K562 (cell line): ENCODE data around the gene ZSCAN25. TPM values are rescaled to one million over a fixed set of nuclear protein-coding genes. Genes with fewer than 3 reads are reported as not detected.

Source experiments
- ATAC-seq: fragments of 200-7000 bp; cut with Tn5 transposase; 3 replicates; pipeline ENCODE4 v1.9.1; 2020; ENCODE audit warnings: moderate library complexity
- BruUV-seq: library from RNA; stranded (reverse); fragments of 400-500 nt; replicated peaks from 2 replicates; lab custom pipeline; 2021; lab: Mats Ljungman, UMichigan
- CTCF ChIA-PET: fragments of 300-600 bp; formaldehyde crosslinking; extraction: SDS; loops from one replicate; lab custom pipeline; 2021; ENCODE audit warnings: low intra/inter-chr PET ratio; lab: Yijun Ruan, JAX
- POLR2A ChIA-PET: fragments of 300-600, 350-650 bp; sonication (Branson Sonifier 250); formaldehyde crosslinking; extraction: SDS; loops from one replicate; lab custom pipeline; 2021; ENCODE audit warnings: antibody characterized with exemption, inconsistent platforms; lab: Yijun Ruan, JAX
- DNase-seq, 4 experiments: peaks; one replicate each; pipeline versions ENCODE4 v3.0.0 to v3.0.0-alpha.2; 2011 to 2018; ENCODE audit warnings: low spot score in 3 of 4, mixed read lengths in 3 of 4; ENCODE audit errors: extremely low read depth in 1 of 4
- FAIRE-seq: peaks from 2 replicates; lab custom pipeline; 2011; peaks lifted over from hg19 to GRCh38; lab: Jason Lieb, UNC
- H2AFZ ChIP-seq: 2 replicates; pipeline ENCODE4 v1.6.0; 2011; ENCODE audit warnings: low read depth, low read length, control low read depth, inconsistent platforms
- H3K27ac ChIP-seq: fragments of 200-600 bp; 3 replicates; pipeline ENCODE4 v1.8.0; 2011; ENCODE audit warnings: low read depth, mild to moderate bottlenecking, control low read depth, inconsistent platforms, low read length, moderate library complexity, mixed read lengths; ENCODE audit errors: extremely low read depth
- H3K27me3 ChIP-seq, 2 experiments: fragments of 300-600 bp in 1 of 2; 2 replicates in 1 of 2; 3 replicates in 1 of 2; pipeline versions ENCODE4 v1.6.0 to v1.8.0; 2011; ENCODE audit warnings: inconsistent platforms in 2 of 2, low read length in 2 of 2, mild to moderate bottlenecking in 1 of 2, mixed read lengths in 1 of 2, moderate library complexity in 1 of 2; ENCODE audit not compliant: control insufficient read depth in 2 of 2, insufficient read depth in 2 of 2
- H3K36me3 ChIP-seq: fragments of 300-600 bp; 3 replicates; pipeline ENCODE4 v1.8.0; 2011; ENCODE audit warnings: mild to moderate bottlenecking, low read length, inconsistent platforms; ENCODE audit not compliant: control insufficient read depth, insufficient read depth
- H3K4me1 ChIP-seq, 2 experiments: fragments of 200-600 bp in 1 of 2; replicated peaks in 1 of 2; 2 replicates in 1 of 2; 3 replicates in 1 of 2; pipeline versions ENCODE4 v1.5.1 to v1.8.0; 2011; ENCODE audit warnings: inconsistent platforms in 2 of 2, low read length in 2 of 2, mild to moderate bottlenecking in 1 of 2, mixed read lengths in 1 of 2, moderate library complexity in 1 of 2; ENCODE audit not compliant: control insufficient read depth in 2 of 2, insufficient read depth in 2 of 2
- H3K4me2 ChIP-seq: 2 replicates; pipeline ENCODE4 v1.6.1; 2011; ENCODE audit warnings: low read length, control low read depth, inconsistent platforms, mixed read lengths; ENCODE audit not compliant: insufficient read depth
- H3K4me3 ChIP-seq: fragments of 200-600 bp; sonication (generic), shearing (Covaris generic); 2 replicates; pipeline ENCODE4 v1.5.1; 2016; ENCODE audit warnings: control low read depth, inconsistent platforms
- H3K79me2 ChIP-seq: fragments of 200-600 bp; 3 replicates; pipeline ENCODE4 v1.8.0; 2011; ENCODE audit warnings: low read length, inconsistent platforms; ENCODE audit not compliant: control insufficient read depth, insufficient read depth
- H3K9ac ChIP-seq, 2 experiments: 2 replicates each; pipeline versions ENCODE4 v1.6.0 to v1.6.1; 2011; ENCODE audit warnings: low read depth in 2 of 2, low read length in 2 of 2, control low read depth in 1 of 2, inconsistent platforms in 1 of 2, mild to moderate bottlenecking in 1 of 2, mixed read lengths in 1 of 2; ENCODE audit not compliant: insufficient read depth in 1 of 2
- H3K9me1 ChIP-seq: one replicate; pipeline ENCODE4 v1.6.0; 2011; ENCODE audit warnings: inconsistent platforms, mild to moderate bottlenecking, low read length, moderate library complexity; ENCODE audit not compliant: control insufficient read depth, insufficient read depth
- H3K9me3 ChIP-seq: replicated peaks from 2 replicates; pipeline ENCODE4 v1.5.1; 2011; ENCODE audit warnings: low read depth, low read length, inconsistent platforms; ENCODE audit not compliant: control insufficient read depth, insufficient read depth
- H4K20me1 ChIP-seq: replicated peaks from 2 replicates; pipeline ENCODE4 v1.6.1; 2011; ENCODE audit warnings: low read length, inconsistent platforms, mixed read lengths; ENCODE audit not compliant: control insufficient read depth, insufficient read depth
- CTCF ChIP-seq, 3 experiments: IDR thresholded peaks in 2 of 3; conservative IDR thresholded peaks in 1 of 3; 2 replicates each; pipeline ENCODE4 v1.5.1; 2011 to 2012; ENCODE audit warnings: low read length in 3 of 3, mild to moderate bottlenecking in 3 of 3, control low read depth in 2 of 3, improper control_type of control experiment in 1 of 3, inconsistent platforms in 1 of 3, low read depth in 1 of 3, mixed read lengths in 1 of 3, moderate library complexity in 1 of 3; ENCODE audit not compliant: insufficient read depth in 2 of 3
- PKNOX1 ChIP-seq: fragments of 450-650 bp; IDR thresholded peaks from 2 replicates; pipeline ENCODE4 v1.6.1; 2016
- RAD21 ChIP-seq, 2 experiments: fragments of 250-450 bp in 1 of 2; fragments of 450-650 bp in 1 of 2; sonication (Bioruptor Pico) in 1 of 2; formaldehyde crosslinking in 1 of 2; IDR thresholded peaks in 1 of 2; conservative IDR thresholded peaks in 1 of 2; 2 replicates each; pipeline versions ENCODE4 v1.4.0 to v1.8.0; 2020 to 2022; ENCODE audit warnings: mild to moderate bottlenecking in 2 of 2, moderate library complexity in 1 of 2
- WGBS: fragments of 100-300 bp; shearing (Covaris generic); methylation state at CpG from one replicate; pipeline ENCODE4 v1.1.6; 2016; ENCODE audit warnings: low coverage, mixed read lengths; ENCODE audit not compliant: insufficient coverage; ENCODE audit errors: missing lambda C conversion rate; 5-methylcytosine and 5-hydroxymethylcytosine counted together
- in situ Hi-C: fragments of 300-500 bp; cut with MboI; formaldehyde crosslinking; loops from 4 replicates; pipeline ENCODE4 v1.15.0; 2018; ENCODE audit warnings: inconsistent platforms, mixed read lengths
- intact Hi-C: fragments of 100-400 bp; cut with micrococcal nuclease; formaldehyde crosslinking; loops from 2 replicates; pipeline ENCODE4 v1.14.2; 2022
- polyA plus RNA-seq, 8 experiments: library from polyadenylated mRNA; depleted of rRNA in 4 of 8; stranded (reverse) in 5 of 8; unstranded in 3 of 8; fragments of >200 nt; fragmentation: Nextera tagmentation in 2 of 8; fragmentation: Illumina TruSeq in 1 of 8; extraction: Ambion mirVana in 2 of 8; extraction: Trizol in 1 of 8; gene quantifications; 2 replicates each; pipeline versions ENCODE4 v1.2.1 to v1.2.3, GENCODE V29; 2011 to 2014; ENCODE audit warnings: inconsistent platforms in 1 of 8, missing spikeins in 1 of 8
- total RNA-seq, 7 experiments: library from RNA; depleted of rRNA in 6 of 7; stranded (reverse); fragments of >200 nt in 6 of 7; fragmentation: Illumina TruSeq in 2 of 7; extraction: Trizol in 2 of 7; gene quantifications; 2 replicates each; pipeline versions ENCODE4 v1.2.1 to v1.2.3, GENCODE V29; 2011 to 2021; ENCODE audit warnings: low replicate concordance in 1 of 7
- TF ChIP-seq, protein P1 (sequence below): fragments of 450-650 bp; IDR thresholded peaks from 2 replicates; pipeline ENCODE4 v1.6.1; 2016; ENCODE audit warnings: mild to moderate bottlenecking, moderate library complexity

ZSCAN25 gene
- total and polyA plus RNA-seq, 9 of the 15 experiments (the other 6 are each of a cell fraction or from before 2014, with no cell fraction given) = 0.94 to 18.4 (median 12.8) TPM

- 0 out of 6 replicates have a peak, but pooled peaks of 1 of the 3 experiments have one; percentile 6 for TF ChIP-seq CTCF (IDR thresholded peaks at IDR 0.05 in 2 of 3, conservative IDR thresholded peaks at IDR 0.05 in 1 of 3; ENCODE audit: insufficient read depth in 2 of 3, low read depth in 1 of 3, low read length in 3 of 3)
- peak in 1 of 2 experiments; percentile 37; a peak in 2 of 4 replicates for TF ChIP-seq RAD21 (CRISPR knock-in tag; conservative IDR thresholded peaks at IDR 0.05 in 1 of 2, IDR thresholded peaks at IDR 0.05 in 1 of 2)
- peak; percentile 87 for TF ChIP-seq PKNOX1
Measured at GRCh38 chr7:99643464-99643863, 26.7 kb downstream of the ZSCAN25 start (continued).

DNA sequence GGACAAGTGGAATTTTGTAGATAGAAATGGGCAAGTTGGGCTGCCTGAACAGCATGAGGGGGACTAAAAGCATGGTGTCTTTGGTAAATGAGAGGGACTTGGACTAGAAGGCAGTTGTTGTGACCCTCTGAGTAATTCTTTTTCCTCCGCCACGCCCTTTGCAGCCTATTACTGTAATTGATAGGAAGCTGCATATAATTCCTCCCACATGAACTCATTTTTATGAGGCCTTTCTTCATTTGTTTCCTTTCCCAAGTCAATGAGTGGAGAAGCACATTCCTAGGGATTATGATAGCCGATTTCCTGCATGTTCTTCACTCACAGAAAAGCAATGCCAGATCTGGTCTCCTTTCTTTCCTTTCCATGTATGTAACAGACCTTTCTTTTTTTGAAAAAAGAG, 27.7 kb downstream of the ZSCAN25 start:
- no peak overlapping the region for H3K9ac ChIP-seq
- H3K27ac ChIP-seq = no peak overlapping the region
- BruUV-seq = no TSS peak
- 60% methylated on average over 3 of the region's 3 CpGs for WGBS
- in situ Hi-C loops (no loop called here), intact Hi-C loops (no loop called here)
- ATAC-seq (no peak), FAIRE-seq (no peak), DNase-seq (no peak)
- no peak overlapping the region for H3K4me2 ChIP-seq
- no peak overlapping the region for H2AFZ ChIP-seq
- H3K4me3 ChIP-seq = no peak overlapping the region
- POLR2A ChIA-PET = interaction anchor here (1.4 kb wide), 1 partner anchor 13 kb away, joined by 7 read pairs; no protein-coding TSS in a partner anchor
- no peaks in the 10 kb centered on the region for H3K9me3 ChIP-seq
- no peaks in the 10 kb centered on the region for H3K9me1 ChIP-seq
- H3K79me2 ChIP-seq = no peaks in the 10 kb centered on the region
- CTCF ChIA-PET = no interaction called here
- H3K4me1 ChIP-seq = no peaks in the 10 kb centered on the region
- H4K20me1 ChIP-seq = no peaks in the 10 kb centered on the region
- no peaks in the 10 kb centered on the region for H3K27me3 ChIP-seq
- H3K36me3 ChIP-seq = no peaks in the 10 kb centered on the region
- TF ChIP-seq, protein P1, sequence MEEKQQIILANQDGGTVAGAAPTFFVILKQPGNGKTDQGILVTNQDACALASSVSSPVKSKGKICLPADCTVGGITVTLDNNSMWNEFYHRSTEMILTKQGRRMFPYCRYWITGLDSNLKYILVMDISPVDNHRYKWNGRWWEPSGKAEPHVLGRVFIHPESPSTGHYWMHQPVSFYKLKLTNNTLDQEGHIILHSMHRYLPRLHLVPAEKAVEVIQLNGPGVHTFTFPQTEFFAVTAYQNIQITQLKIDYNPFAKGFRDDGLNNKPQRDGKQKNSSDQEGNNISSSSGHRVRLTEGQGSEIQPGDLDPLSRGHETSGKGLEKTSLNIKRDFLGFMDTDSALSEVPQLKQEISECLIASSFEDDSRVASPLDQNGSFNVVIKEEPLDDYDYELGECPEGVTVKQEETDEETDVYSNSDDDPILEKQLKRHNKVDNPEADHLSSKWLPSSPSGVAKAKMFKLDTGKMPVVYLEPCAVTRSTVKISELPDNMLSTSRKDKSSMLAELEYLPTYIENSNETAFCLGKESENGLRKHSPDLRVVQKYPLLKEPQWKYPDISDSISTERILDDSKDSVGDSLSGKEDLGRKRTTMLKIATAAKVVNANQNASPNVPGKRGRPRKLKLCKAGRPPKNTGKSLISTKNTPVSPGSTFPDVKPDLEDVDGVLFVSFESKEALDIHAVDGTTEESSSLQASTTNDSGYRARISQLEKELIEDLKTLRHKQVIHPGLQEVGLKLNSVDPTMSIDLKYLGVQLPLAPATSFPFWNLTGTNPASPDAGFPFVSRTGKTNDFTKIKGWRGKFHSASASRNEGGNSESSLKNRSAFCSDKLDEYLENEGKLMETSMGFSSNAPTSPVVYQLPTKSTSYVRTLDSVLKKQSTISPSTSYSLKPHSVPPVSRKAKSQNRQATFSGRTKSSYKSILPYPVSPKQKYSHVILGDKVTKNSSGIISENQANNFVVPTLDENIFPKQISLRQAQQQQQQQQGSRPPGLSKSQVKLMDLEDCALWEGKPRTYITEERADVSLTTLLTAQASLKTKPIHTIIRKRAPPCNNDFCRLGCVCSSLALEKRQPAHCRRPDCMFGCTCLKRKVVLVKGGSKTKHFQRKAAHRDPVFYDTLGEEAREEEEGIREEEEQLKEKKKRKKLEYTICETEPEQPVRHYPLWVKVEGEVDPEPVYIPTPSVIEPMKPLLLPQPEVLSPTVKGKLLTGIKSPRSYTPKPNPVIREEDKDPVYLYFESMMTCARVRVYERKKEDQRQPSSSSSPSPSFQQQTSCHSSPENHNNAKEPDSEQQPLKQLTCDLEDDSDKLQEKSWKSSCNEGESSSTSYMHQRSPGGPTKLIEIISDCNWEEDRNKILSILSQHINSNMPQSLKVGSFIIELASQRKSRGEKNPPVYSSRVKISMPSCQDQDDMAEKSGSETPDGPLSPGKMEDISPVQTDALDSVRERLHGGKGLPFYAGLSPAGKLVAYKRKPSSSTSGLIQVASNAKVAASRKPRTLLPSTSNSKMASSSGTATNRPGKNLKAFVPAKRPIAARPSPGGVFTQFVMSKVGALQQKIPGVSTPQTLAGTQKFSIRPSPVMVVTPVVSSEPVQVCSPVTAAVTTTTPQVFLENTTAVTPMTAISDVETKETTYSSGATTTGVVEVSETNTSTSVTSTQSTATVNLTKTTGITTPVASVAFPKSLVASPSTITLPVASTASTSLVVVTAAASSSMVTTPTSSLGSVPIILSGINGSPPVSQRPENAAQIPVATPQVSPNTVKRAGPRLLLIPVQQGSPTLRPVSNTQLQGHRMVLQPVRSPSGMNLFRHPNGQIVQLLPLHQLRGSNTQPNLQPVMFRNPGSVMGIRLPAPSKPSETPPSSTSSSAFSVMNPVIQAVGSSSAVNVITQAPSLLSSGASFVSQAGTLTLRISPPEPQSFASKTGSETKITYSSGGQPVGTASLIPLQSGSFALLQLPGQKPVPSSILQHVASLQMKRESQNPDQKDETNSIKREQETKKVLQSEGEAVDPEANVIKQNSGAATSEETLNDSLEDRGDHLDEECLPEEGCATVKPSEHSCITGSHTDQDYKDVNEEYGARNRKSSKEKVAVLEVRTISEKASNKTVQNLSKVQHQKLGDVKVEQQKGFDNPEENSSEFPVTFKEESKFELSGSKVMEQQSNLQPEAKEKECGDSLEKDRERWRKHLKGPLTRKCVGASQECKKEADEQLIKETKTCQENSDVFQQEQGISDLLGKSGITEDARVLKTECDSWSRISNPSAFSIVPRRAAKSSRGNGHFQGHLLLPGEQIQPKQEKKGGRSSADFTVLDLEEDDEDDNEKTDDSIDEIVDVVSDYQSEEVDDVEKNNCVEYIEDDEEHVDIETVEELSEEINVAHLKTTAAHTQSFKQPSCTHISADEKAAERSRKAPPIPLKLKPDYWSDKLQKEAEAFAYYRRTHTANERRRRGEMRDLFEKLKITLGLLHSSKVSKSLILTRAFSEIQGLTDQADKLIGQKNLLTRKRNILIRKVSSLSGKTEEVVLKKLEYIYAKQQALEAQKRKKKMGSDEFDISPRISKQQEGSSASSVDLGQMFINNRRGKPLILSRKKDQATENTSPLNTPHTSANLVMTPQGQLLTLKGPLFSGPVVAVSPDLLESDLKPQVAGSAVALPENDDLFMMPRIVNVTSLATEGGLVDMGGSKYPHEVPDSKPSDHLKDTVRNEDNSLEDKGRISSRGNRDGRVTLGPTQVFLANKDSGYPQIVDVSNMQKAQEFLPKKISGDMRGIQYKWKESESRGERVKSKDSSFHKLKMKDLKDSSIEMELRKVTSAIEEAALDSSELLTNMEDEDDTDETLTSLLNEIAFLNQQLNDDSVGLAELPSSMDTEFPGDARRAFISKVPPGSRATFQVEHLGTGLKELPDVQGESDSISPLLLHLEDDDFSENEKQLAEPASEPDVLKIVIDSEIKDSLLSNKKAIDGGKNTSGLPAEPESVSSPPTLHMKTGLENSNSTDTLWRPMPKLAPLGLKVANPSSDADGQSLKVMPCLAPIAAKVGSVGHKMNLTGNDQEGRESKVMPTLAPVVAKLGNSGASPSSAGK = no peak
